ENCODE data around the gene TRAF1.

TRAF1 gene

DNA sequence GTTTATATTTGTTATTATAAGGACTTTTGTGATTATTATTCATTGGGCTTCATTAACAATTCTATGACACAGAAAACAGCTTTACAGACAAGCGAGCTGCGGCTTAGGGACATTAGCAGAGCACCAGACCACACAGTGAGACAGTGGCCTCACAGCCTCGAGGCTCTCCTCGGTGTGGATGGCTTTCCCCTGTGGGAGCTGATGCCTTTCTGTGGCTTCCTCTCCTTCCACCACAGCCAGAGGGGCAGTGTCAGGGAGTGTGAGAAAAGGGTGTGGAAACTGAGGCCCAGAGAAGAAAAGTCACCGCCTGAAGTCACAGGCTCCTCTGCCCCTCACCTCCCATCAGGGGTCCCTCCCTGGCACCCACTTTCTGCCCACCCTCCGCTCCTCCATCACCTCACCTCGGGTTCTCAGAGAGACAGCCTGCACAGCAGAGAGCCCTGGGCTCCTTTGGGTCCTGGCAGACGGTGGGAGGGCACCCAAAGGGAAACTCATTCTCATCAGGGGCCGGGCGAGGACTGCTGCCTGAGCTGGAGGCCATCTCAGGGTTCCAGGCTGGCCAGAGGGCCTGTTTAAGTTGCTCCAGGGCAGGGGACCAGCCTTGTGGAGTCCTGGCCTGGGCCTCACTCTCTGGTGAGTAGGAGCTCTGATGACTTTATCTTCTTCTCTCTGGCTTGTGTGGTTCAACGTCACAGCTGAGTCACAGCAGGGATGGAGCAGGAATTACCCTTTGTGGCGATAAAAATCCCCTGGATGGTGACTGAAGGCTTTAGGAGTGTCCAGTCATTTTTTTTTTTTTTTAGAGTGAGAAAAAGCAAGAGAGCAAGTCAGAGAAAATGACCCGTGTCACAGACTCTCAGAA lies 830 bp downstream of the TRAF1 start:
- TF ChIP-seq, protein P1, sequence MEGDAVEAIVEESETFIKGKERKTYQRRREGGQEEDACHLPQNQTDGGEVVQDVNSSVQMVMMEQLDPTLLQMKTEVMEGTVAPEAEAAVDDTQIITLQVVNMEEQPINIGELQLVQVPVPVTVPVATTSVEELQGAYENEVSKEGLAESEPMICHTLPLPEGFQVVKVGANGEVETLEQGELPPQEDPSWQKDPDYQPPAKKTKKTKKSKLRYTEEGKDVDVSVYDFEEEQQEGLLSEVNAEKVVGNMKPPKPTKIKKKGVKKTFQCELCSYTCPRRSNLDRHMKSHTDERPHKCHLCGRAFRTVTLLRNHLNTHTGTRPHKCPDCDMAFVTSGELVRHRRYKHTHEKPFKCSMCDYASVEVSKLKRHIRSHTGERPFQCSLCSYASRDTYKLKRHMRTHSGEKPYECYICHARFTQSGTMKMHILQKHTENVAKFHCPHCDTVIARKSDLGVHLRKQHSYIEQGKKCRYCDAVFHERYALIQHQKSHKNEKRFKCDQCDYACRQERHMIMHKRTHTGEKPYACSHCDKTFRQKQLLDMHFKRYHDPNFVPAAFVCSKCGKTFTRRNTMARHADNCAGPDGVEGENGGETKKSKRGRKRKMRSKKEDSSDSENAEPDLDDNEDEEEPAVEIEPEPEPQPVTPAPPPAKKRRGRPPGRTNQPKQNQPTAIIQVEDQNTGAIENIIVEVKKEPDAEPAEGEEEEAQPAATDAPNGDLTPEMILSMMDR (IDR thresholded peaks at IDR 0.05; ENCODE audit: low read depth, low read length), result no peak
- H3K4me3 ChIP-seq (ENCODE audit: low read depth, low read length), result no peak overlapping the region
- DNase-seq (ENCODE audit: low read depth, low spot score), result peak; percentile 89
- in situ Hi-C loops (cut with HindIII; ENCODE audit: low sequenced_read_pairs), result no loop called here

DNA sequence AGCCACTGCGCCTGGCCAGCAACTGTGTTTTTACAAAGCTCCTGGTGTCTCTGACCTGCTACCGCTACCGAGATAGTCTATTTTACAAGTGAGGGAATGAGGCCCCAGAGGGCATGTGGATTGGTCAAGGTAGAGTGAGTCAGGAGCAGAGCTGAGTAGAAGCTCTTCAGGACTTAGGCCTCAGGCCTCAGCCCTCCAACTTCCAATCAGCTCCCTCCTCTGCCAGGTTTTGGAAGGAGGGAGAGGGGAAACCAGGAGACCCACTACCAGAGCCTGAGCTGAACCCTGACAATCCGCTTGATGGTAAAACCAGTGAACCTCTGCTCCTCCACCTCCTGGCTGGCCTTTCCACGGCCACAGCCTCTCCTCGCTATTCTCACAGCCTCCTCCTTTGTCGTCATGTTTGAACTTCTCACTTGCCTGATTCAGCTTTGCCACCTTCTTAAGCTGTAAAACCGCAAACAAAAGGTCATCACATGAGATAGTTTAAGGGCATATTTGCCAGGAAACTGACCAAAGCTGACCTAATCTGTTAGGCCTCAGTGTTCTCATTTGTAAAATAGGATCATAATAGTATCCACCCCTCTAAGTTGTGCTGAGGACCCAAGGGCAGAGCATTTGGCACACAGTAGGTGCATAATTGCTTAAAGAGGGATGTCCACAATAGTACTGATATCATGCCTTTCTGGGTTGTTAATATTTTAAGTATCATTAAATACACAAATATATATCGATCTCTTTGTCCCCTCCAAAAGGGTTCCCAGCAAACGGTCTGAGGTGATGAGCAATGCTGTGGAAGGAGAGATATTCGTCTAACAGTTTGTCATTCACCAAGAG lies 1.7 kb downstream of the TRAF1 start:
- no peak overlapping the region for H3K4me3 ChIP-seq (ENCODE audit: low read depth, low read length)
- DNase-seq (ENCODE audit: low read depth, low spot score), result no peak
- TF ChIP-seq, protein P1 (IDR thresholded peaks at IDR 0.05; ENCODE audit: low read depth, low read length), result no peak
- in situ Hi-C loops (cut with HindIII; ENCODE audit: low sequenced_read_pairs), result no loop called here

DNA sequence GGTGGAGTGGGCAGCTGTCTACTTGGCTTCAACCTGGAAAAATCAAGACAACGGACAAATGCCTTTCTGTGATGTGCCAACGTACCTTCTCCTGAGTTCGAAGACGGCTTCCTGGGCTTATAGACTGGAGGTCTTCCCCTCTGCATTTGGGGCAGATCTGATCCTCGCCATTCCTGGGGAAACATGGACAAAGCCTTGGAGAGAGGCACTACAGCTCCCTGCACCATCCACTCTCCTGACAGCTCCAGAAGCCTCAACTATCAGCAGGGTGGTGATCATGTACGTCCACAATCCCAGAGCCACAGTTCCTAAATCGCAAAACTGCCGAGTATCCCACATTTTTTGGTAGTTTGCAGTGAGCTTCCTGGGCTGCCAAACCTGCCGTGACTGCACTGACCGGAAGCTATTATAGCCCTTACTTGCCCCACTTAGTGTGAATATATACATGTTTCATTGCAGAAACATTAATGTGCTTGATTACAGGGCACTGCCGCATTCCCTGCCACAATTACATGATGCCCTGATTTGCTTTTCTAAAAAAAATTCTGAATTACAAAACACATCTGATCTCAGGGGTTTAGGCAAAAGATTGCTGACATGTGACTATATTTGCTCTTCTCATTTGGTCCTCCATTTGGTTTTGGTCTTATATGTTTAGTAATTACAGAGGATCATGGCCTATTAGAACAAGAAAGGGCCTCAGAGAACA lies 2.8 kb downstream of the TRAF1 start:
- DNase-seq (ENCODE audit: low read depth, low spot score), result no peak
- H3K4me3 ChIP-seq (ENCODE audit: low read depth, low read length), result no peak overlapping the region
- in situ Hi-C loops (cut with HindIII; ENCODE audit: low sequenced_read_pairs), result no loop called here

DNA sequence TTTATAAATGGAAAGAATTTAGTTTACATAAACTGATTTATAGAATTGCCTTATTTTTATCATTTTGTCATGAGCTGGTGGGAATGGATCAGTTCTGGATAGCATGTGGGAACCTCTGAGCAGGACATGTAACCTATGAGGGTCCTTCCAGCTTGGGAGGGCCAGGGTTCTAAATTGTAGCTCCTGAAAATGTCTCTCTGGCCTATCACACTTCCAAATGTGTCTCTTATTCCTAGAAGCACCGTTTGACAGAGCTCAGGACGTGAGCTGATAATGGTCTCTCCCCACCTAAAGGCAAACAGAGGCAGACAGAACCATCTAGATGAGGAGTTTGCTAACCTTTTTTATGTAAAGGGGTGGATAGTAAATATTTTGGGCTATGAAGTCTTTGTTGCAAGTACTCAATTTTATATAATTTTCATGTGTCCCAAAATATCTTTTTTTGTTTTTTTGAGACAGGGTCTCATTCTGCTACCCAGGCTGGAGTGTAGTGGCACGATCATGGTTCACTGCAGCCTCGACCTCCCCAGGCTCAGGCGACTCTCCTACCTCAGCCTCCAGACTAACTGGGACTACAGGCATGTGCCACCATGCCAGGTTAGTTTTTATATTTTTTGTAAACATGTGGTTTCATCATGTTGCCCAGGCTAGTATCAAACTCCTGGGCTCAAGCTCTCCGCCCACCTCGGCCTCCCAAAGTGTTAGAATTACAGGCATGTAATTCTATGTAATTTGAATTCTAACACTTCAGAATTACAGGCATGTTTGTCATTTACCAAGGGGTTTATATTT lies 4.0 kb downstream of the TRAF1 start:
- H3K4me3 ChIP-seq (ENCODE audit: low read depth, low read length), result no peak overlapping the region
- TF ChIP-seq, protein P1 (IDR thresholded peaks at IDR 0.05; ENCODE audit: low read depth, low read length), result no peak
- DNase-seq (ENCODE audit: low read depth, low spot score), result no peak
- in situ Hi-C loops (cut with HindIII; ENCODE audit: low sequenced_read_pairs), result no loop called here

More for the DNA sequence above, 2.8 kb downstream of the TRAF1 start:
- TF ChIP-seq, protein P1 (IDR thresholded peaks at IDR 0.05; ENCODE audit: low read depth, low read length), result no peak

DNA sequence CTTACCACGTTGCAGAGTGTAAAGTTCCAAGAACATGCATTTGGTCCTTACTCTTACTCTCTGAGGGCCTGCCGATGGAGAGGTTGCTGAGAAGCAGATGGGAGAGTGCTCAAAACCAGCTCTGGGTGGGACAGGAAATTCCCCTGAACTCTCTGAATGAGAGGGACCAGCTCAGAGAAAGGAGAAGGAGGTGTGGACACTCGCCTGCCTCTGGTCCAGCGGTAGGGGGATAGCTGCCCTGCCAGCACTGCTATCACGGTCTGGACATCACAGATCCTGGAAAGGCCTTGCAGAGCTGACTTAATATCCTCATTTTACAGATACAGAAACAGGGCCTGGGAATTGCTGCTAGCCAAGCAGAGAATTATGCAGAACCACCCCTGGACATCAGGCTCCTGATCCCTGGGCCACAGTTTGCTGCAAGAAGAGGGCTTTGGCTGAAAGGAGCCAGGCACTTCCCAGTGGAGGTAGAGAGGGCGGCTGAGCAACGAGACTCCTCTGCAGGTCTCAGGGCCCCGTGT lies 4.9 kb downstream of the TRAF1 start:
- TF ChIP-seq, protein P1 (IDR thresholded peaks at IDR 0.05; ENCODE audit: low read depth, low read length), result peak; percentile 21
- in situ Hi-C loops (cut with HindIII; ENCODE audit: low sequenced_read_pairs), result no loop called here
- H3K4me3 ChIP-seq (ENCODE audit: low read depth, low read length), result no peak overlapping the region
- no peak for DNase-seq (ENCODE audit: low read depth, low spot score)

All from astrocyte of the spinal cord (primary cell).